ENCODE data around the gene PRKN.

GRCh38 chr6:161411265-161411944 is 1316.2 kb downstream of the PRKN start:
- no peak for TF ChIP-seq POLR2A (IDR thresholded peaks at IDR 0.05)
- TF ChIP-seq, protein P1, sequence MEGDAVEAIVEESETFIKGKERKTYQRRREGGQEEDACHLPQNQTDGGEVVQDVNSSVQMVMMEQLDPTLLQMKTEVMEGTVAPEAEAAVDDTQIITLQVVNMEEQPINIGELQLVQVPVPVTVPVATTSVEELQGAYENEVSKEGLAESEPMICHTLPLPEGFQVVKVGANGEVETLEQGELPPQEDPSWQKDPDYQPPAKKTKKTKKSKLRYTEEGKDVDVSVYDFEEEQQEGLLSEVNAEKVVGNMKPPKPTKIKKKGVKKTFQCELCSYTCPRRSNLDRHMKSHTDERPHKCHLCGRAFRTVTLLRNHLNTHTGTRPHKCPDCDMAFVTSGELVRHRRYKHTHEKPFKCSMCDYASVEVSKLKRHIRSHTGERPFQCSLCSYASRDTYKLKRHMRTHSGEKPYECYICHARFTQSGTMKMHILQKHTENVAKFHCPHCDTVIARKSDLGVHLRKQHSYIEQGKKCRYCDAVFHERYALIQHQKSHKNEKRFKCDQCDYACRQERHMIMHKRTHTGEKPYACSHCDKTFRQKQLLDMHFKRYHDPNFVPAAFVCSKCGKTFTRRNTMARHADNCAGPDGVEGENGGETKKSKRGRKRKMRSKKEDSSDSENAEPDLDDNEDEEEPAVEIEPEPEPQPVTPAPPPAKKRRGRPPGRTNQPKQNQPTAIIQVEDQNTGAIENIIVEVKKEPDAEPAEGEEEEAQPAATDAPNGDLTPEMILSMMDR (IDR thresholded peaks at IDR 0.05): no peak
